ENCODE results near the gene ALDH1B1. TPM values are rescaled to one million over a fixed set of nuclear protein-coding genes. Genes with fewer than 3 reads are reported as not detected.

Gene ALDH1B1
- total and polyA plus RNA-seq, 10 of the 15 experiments (the other 5 are each of a cell fraction or from before 2014, with no cell fraction given), result 8.6 to 38.5 (median 30.9) TPM

DNA sequence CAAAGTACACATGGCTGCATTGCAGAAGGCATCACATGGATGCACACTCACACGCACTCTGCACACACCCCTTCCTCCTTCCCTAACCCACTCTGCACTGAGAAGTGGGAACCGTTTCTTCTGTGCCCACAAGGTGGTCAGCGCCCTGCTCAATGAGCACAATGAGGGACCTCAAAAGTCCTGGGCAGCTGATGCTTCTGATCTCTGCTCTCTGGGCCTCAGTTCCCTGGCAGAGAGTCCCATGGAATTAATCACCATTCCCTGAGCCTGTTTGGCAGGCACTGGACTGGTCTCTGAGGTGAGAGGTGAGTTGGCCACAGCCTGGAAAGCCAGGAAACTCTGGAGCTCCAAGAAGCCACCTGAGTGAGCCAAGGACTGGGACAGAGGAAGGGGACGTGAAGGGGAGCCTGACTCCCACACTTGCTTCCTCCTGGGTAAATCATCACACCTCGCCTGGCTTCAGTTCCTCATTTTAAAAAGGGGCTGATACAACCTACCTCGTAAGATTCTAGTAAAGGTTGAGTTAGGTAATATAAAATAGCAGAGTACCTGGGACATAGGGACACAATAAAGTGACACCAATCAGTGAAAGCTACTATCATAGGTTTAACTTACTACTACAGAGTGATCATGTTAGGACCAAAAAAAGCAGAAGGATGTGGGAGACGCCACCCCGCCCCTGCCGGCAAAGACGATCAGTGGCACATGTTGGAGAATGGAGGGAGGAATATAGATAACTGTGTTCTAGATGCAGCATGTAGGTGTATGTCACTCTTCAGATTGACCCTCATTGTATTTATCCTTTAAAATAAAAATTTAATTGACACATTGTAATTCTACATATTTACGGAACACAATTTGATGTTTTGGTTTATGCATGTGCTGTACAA, 52.9 kb downstream of the ALDH1B1 start (continued):
- no peak for TF ChIP-seq FOXM1 (IDR thresholded peaks at IDR 0.05; ENCODE audit: low read depth, low read length)
- no peak for TF ChIP-seq STAT1 (conservative IDR thresholded peaks at IDR 0.05)
- no peak for TF ChIP-seq RFX5 (IDR thresholded peaks at IDR 0.05; ENCODE audit: low read depth, low read length)
- TF ChIP-seq, protein P1, sequence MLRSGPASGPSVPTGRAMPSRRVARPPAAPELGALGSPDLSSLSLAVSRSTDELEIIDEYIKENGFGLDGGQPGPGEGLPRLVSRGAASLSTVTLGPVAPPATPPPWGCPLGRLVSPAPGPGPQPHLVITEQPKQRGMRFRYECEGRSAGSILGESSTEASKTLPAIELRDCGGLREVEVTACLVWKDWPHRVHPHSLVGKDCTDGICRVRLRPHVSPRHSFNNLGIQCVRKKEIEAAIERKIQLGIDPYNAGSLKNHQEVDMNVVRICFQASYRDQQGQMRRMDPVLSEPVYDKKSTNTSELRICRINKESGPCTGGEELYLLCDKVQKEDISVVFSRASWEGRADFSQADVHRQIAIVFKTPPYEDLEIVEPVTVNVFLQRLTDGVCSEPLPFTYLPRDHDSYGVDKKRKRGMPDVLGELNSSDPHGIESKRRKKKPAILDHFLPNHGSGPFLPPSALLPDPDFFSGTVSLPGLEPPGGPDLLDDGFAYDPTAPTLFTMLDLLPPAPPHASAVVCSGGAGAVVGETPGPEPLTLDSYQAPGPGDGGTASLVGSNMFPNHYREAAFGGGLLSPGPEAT (IDR thresholded peaks at IDR 0.05; ENCODE audit: low read depth), result peak; percentile 46

DNA sequence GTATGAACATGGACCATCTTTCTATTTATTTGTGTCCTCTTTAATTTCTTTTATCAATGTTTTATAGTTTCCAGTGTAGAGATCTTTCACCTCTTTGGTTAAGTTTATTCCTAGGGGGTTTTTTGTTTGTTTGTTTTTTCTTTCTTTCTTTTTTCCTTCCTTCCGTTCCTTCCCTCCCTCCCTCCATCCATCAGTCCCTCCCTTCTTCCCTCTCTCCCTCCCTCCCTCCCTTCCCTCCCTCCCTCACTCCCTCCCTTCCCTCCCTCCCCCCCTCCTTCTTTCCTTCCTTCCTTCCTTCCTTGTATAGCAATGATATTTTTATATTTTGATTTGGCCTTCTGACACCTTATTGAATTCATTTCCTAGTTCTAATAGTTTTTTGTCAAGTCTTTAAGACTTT, 55.2 kb downstream of the ALDH1B1 start:
- Histone ChIP-seq H3K4me3 (no peak overlapping the region), H3K36me3 (ENCODE audit: control insufficient read depth in 2 of 2, insufficient read depth in 2 of 2, low read length in 1 of 2) (no peaks in the 10 kb centered on the region), H3K27me3 (replicated peaks in 1 of 2; ENCODE audit: control insufficient read depth in 2 of 2, insufficient read depth in 2 of 2, low read length in 1 of 2) (no peaks in the 10 kb centered on the region; a peak in 1 of 4 replicates), H2AFZ (ENCODE audit: control insufficient read depth, low read depth, low read length) (no peak overlapping the region), H3K9me3 (replicated peaks; ENCODE audit: control insufficient read depth, insufficient read depth, low read length) (no peaks in the 10 kb centered on the region), H3K9ac (ENCODE audit: control insufficient read depth, insufficient read depth, low read length) (no peak overlapping the region), H3K27ac (ENCODE audit: control insufficient read depth, insufficient read depth) (no peak overlapping the region), H3K79me2 (ENCODE audit: control insufficient read depth, insufficient read depth, low read length) (no peaks in the 10 kb centered on the region), H3K4me1 (ENCODE audit: control insufficient read depth, insufficient read depth, low read length) (peaks cover 4% of the 10 kb centered on the region; the same call in 1 of the 2 replicates), H3K4me2 (ENCODE audit: control insufficient read depth, insufficient read depth) (no peak overlapping the region), H4K20me1 (ENCODE audit: control insufficient read depth, insufficient read depth) (no peaks in the 10 kb centered on the region)
- ChIA-PET RAD21 (ENCODE audit: unreplicated experiment) (no interaction called here), POLR2A (no interaction called here), SMC1A (ENCODE audit: uncharacterized antibody, unreplicated experiment) (no interaction called here), CTCF (interaction anchor here (1.2 kb wide), 1 partner anchor 31 kb away, joined by 3 read pairs; no protein-coding TSS in a partner anchor)
- in situ Hi-C loops (cut with MboI) (no loop called here), intact Hi-C loops (cut with micrococcal nuclease; ENCODE audit: unreplicated experiment) (loop anchor here (10.0 kb wide), 1 partner anchor 67 kb away; no protein-coding TSS in a partner anchor)
- 0% methylated on average over 1 of the region's 1 CpG for WGBS (ENCODE audit: insufficient coverage, insufficient replicate concordance, low lambda C conversion rate, missing lambda C conversion rate)
- no TSS peak for BruUV-seq (replicated peaks)
- DNase-seq (ENCODE audit: low read depth, low spot score) (no peak), ATAC-seq (no peak), FAIRE-seq (no peak)
- TF ChIP-seq, protein P2, sequence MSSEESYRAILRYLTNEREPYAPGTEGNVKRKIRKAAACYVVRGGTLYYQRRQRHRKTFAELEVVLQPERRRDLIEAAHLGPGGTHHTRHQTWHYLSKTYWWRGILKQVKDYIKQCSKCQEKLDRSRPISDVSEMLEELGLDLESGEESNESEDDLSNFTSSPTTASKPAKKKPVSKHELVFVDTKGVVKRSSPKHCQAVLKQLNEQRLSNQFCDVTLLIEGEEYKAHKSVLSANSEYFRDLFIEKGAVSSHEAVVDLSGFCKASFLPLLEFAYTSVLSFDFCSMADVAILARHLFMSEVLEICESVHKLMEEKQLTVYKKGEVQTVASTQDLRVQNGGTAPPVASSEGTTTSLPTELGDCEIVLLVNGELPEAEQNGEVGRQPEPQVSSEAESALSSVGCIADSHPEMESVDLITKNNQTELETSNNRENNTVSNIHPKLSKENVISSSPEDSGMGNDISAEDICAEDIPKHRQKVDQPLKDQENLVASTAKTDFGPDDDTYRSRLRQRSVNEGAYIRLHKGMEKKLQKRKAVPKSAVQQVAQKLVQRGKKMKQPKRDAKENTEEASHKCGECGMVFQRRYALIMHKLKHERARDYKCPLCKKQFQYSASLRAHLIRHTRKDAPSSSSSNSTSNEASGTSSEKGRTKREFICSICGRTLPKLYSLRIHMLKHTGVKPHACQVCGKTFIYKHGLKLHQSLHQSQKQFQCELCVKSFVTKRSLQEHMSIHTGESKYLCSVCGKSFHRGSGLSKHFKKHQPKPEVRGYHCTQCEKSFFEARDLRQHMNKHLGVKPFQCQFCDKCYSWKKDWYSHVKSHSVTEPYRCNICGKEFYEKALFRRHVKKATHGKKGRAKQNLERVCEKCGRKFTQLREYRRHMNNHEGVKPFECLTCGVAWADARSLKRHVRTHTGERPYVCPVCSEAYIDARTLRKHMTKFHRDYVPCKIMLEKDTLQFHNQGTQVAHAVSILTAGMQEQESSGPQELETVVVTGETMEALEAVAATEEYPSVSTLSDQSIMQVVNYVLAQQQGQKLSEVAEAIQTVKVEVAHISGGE (CRISPR knock-in tag; IDR thresholded peaks at IDR 0.05), result no peak
- TF ChIP-seq, protein P3, sequence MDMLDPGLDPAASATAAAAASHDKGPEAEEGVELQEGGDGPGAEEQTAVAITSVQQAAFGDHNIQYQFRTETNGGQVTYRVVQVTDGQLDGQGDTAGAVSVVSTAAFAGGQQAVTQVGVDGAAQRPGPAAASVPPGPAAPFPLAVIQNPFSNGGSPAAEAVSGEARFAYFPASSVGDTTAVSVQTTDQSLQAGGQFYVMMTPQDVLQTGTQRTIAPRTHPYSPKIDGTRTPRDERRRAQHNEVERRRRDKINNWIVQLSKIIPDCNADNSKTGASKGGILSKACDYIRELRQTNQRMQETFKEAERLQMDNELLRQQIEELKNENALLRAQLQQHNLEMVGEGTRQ (IDR thresholded peaks at IDR 0.05; ENCODE audit: borderline replicate concordance, low read depth, low read length), result no peak
- TF ChIP-seq MTA3 (IDR thresholded peaks at IDR 0.05; ENCODE audit: borderline replicate concordance, low read length) (no peak), NR2C1 (IDR thresholded peaks at IDR 0.05) (no peak), KDM1A (IDR thresholded peaks at IDR 0.05; ENCODE audit: borderline replicate concordance) (no peak), CREM (IDR thresholded peaks at IDR 0.05; ENCODE audit: low read depth) (no peak), MTA2 (IDR thresholded peaks at IDR 0.05; ENCODE audit: low read depth) (no peak), RBBP5 (conservative IDR thresholded peaks at IDR 0.05) (no peak), SIX5 (IDR thresholded peaks at IDR 0.05; ENCODE audit: low read depth, low read length, severe bottlenecking) (no peak)
- TF ChIP-seq, protein P1 (IDR thresholded peaks at IDR 0.05; ENCODE audit: low read depth), result no peak
